ENCODE results near the gene PRKCA.

The PRKCA gene

DNA sequence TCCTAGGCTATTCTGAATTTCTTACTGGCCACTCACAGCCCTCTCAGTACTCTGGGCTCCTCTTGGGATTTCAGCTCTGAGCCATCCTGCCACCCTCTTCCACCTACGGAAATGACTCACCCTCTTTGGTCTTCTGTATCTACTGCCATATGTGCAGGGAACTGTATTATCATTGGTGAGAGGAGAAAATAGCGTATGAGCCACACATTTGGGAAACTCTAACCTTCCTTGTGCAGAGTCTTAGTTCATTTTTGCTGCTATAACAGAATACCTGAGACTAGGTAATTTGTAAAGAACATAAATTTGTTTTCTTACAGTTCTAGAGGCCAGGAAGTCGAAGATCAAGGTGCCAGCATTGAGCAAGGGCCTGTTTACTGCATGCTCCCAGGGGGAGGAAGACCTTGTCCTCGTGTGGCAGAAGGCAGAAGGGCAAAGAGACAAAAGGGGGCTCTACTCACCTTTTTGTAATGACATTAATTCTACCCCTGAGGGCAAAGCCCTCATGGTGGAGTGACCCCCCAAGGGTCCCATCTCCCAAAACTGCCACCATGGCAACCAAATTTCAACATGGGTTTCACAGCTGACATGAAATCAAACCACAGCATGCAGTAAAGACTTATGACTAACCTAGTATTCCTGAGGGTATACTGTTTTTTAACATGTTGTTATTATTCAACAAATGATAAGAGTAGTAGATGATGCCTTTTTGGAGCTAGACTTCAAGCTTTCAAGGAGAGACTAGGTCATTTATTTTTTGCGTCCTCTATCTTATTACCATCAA is 191.8 kb downstream of the PRKCA start:
- peak; percentile 73 for DNase-seq

DNA sequence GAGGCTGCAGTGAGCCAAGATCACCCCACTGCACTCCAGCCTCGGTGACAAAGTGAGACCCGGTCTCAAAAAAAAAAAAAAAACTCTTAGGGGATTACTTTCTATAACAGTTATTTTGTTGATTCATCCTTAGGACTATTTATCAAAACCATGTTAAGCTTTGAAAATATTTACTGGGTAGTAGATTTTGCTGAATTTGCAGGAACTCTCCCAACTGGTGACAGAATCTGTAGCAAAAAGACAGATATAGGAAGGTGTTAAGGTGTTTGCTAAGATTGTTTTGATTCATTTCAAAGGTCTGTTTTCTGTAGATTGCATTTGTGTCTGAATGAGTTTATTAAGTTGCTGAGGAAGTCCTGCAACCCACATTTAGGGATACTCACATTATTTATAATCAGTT is 192.6 kb downstream of the PRKCA start:
- no peak for DNase-seq

DNA sequence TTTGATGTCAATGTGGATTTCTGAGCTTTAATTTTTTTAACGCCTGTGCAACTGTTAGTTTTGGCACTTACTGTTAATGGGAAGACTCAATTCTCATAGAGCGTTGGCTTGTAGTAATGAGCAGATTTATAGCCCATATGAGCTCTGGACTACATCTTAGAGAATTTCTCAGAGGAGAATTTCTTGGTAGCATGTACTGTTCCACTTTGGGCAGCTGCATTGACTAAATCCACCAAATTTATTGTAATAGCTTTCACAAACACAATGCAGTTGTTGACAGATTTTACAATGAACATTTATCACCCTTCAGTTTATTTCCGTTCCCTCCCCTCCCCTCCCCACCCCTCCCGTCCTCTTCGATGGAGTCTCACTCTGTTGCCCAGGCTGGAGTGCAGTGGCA is 193.9 kb downstream of the PRKCA start:
- no peak for DNase-seq

DNA sequence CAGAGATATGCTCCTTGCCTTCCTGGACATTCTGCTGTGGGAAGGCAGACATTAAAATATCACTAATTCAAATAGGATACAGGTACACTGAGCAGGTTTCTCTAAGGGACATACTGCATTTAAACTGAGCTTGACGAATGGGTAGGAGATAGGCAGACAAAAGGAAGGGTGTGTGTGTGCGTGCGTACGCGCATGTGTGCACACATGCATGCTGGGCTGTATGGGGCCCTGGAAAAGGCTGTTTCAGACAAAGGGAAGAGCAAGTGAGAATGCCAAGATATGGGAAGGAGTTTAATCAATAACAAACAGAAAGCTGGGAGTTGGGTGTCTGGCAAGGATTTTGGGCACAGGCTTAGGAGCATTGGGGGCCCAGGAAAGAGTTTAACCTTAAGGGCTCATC is 196.2 kb downstream of the PRKCA start:
- DNase-seq: no peak

DNA sequence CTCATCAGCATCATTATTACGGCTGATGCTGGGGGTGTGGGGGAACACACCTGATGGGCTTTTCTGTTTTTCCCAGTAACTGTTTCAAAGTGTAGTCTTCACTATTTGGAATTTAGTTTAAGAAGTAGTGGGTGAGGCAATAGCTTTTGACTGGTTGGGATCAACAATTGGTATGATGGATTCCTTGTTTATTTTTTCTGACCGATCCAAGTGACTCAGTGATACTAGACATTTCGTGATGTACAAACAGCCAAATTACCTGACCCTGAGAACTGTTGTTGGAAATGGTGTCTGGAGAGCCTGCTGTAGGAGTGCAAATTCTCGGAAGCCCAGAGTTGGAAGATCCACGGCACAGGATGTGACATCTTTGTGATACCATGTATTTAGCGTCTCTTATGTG is 204.2 kb downstream of the PRKCA start:
- DNase-seq: no peak

DNA sequence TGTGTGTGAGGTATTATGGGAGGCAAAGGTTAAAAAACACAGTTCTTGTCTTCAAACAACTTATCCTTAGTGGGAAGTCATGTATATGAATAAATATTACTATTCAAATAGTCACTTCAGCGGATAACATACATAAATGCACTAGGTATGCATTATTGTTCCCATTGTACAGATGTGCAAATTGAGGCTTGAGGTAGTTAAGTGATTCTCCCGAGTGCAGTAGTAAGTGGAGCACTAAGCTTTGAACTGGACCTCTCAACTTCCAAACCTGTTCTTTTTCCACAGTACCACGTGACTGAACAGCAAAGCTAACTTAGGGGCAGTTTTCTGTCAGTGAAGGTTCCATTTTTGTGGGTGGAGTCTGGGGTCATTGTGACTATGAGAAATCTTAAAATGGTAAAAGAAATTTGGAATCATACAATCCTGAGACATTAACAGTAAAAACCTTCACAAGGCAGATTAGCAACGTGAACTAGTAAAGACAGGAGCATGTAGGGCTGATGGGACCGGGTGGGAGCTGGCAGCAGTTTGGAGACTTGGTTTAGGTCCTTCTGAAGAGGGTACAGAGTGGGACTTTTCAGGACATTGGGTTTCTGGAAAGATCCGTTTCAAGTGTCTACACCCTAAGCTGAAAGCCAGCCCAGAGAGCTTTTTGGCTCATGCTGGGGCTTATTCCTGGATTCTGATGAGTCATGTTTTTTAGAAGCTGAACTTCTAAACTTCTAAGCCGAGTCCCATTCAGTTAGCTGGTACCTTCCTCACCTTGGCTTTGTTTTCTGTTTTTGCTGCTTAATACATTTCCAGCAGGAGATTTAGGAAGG is 204.9 kb downstream of the PRKCA start:
- DNase-seq: no peak

DNA sequence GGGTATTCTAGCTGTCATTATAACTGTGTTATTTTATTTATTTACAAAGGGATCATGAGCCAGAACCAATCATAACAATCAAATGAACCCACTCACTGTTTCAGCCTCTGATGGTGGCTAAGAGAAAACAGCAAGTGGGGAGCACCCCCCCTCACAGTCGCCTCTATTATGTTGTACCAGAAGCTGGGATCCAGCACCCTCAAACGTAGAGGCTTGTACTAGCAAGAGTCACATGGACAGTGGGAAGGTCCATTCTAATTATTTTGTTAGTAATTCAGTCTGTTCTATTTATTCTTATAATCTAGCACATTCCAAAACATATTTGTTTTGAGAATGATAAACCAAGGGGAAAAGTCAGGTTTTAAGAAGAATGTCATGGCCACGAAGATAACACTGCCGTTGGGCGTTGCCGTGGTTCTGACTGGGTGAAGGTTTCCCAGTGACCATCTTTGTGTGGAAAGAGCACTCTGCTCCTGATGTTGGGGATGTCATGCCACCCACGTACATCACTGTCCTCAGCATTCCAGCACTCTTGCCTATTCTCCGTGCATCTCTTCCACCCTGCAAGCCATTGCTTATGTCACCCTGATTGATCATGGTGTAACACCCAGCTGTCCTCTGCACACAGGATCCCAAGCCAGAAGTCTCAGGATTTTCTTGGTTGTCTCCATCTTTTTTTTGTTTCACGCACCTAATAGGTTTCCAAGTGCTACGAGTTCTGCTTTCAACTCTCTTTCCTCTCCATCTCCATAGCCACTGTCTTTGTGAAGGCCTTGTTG is 205.8 kb downstream of the PRKCA start:
- no peak for DNase-seq

DNA sequence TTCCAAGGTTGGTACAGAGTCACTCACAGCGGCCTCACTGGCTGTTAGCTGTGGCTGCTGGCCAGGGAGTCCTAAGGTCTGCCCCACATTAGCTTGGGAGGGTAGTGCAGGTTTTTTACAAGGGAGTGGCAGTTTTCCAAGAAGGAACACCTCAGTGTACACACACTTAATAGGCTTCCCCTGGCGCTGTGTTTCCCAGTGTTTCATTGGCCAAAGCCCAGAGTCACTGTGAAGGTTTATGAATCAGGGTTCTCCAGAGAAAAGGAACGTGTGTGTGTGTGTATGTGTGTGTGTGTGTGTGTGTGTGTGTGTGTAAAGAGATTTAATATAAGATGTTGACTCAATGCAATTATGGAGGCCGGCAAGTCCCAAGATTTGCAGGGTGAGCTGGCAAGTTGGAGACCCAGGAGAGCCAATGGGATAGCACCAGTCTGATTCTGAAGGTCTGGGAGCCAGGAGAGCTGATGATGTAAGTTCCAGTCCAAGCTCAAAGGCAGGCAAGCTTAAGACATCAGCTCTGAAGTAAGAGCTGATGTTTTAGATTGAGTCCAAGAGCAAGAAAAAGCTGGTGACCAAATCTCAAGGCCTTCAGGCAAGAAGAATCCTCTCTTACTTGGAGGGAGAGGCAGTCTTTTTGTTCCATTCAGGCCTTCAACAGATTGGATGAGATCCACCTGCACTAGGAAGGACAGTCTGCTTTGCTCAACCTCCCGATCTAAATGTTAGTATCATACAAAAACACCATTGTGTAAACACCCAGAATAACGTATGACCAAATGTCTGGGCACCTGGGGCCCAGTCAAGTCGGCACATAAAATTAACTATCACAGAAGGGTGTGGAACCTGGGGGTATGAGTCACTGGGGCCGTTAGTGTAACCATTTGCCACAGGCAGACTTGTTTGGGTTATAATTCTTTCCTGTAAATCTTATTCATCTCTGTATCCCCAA is 206.8 kb downstream of the PRKCA start:
- DNase-seq: no peak

DNA sequence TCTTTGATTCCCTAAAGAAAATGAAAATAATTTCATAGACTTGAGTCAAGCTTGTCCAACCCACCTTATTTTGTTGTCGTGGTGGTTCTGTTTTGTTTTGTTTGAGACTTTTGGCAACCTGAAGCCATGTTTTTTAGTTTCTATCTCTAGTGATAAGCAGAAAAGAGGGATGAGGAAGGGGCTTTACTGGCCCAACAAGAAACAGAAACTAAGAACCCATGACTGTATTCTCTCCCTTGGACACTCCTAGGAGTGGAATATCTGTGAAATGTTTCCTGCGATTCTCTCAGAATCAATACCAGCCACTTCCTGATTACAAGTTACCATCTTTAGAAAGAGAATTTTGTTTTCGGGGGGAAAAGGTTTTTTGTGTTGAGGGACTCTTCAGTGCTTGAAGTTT is 207.5 kb downstream of the PRKCA start:
- DNase-seq: no peak

DNA sequence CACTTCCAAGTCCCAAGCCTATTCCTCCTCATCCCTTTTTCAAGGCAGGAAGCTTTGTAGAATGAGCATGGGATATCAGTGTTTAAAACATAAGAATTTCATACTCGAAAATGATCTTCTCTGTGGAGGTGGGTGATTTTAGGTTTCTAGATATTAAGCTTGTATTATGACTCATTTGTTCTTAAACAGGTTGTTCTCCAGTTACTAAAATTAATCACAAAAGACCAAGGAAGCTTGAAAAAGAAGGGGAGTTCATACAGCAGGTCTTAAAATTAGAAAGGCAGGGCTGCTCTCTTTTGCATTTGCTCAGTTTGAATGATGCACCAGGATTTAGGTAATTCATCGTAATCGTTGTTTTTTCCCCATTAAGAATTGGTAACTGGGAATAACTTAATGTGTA is 208.7 kb downstream of the PRKCA start:
- no peak for DNase-seq

DNA sequence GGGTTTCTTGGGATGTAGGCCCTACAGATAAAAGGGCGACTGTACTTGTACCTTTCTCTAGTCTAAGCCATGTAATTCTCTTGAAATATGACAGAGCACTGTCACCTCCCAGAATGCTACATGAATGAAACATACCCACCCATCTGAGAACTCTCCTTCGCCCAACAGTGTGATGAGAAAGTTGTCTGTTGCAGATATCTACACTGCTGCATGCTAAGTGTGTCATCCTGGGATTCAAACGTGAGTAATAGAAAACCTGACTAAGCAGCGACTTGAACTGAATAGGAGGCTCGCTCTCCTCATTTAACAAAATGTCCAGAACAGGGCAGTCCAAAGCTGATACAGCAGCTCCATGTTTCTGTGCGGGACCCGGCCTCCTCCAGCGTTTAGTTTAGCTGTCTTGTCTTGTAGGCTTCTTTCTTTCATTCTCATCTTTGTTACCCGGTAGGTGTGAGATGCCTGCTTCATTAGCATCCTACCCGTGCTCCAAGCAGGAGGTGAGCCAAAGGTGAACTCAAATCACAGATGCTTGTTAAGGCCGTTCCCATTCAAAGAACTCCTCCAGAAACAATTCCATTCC is 211.9 kb downstream of the PRKCA start:
- DNase-seq: no peak

DNA sequence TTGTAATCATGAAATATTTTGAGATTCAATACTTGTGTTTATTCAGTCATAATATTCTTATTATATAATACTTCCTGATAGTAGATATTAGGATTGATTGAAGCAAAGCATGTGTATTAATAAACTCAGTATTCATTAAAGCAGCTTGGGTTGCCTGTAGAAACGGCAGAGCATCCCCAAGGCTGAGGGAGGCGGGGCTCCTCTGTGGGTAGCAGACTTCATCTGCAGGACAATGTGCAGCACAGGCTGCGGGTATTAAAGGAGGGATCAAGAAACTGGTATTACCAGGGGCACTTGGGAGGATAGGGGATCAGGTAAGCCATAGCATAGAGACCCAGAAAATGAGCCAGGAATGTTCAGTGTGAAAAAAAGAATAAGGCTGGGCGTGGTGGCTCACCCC is 213.6 kb downstream of the PRKCA start:
- DNase-seq: no peak

DNA sequence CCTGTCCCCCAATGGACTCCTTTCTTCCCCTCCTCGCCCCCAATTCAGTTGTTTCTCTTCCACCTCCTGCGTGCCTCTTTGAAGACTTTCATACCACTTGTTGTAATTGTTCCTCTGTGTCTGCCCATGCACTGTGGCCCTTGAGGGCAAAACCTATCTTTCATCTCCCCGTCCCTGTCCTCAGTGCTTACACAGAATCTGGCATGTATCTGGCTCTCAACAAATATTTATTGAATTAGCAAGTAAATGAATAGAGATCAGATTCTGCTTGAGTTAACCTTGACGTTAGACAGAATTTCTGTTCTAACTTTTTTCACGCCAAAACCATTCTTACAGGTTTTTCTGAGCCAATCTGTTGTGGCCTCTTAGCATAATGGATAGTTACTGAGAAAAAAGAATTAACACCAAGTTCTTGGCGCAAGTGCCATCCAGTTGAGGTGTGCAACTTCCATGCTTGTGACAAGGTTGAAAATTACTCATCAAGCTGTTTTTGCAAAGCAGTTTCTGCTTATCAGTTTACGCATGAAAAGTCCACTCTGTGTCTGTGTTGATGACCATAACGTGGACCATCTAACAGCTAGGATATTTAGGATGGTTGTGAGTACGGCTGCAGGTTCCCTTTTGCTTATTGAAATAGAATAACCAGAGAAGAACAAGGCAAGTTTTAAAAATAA is 215.1 kb downstream of the PRKCA start:
- DNase-seq: no peak

DNA sequence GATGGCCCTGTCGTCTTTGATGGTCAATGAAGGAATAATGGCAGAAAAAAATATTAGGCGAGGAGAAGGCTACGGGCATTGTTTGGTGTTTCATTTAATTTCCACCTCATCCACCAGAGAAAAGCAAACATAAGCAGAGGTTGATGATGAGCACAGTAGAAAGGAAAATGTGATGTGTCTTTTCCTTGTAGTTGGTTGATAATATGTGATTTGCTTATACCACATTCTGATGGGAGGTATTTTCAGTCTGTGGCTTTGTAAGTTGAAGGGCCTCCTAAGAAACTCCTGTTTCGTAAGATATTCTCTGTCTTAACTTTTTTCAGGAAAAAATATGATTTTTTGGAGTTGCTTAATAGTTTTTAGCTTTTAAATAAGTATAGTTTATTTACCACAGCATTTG is 215.7 kb downstream of the PRKCA start:
- no peak for DNase-seq

DNA sequence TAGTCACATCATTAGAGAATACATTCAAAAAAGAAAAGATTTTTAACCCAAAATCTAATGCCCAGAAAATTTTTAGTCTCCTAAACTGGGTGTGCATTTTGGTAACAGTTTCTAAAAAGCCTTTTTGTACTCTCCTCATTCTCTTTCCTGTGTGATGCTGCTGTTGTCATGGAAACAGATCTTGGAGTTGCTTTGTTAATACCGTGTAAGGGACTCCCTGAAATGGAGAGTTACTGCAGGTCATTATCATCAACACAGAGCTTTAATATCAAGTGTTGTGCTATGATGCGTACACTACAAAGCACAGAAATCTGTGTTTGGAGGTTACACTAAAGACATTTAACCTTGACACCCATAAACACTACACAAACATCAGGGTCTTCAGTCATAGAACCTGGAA is 216.3 kb downstream of the PRKCA start:
- no peak for DNase-seq

DNA sequence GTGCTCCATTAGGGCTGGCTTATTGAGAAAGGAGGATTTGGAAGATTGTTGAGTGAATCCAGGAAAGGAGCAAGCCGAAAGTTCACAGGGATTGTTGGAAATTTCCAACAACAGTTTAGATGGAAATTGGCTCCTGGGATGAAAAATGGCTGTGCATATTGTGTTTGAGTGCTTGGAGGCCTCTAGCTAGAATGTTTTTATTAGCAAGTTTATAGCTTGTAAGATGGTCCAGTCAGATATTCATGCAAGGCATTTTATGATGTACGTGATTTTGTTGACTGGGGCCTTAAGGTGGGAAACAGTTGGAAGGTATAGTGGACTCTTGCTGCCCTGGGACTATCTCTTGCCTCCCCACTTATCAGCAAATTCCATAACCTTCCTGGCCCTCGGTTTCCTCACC is 216.7 kb downstream of the PRKCA start:
- DNase-seq: no peak

DNA sequence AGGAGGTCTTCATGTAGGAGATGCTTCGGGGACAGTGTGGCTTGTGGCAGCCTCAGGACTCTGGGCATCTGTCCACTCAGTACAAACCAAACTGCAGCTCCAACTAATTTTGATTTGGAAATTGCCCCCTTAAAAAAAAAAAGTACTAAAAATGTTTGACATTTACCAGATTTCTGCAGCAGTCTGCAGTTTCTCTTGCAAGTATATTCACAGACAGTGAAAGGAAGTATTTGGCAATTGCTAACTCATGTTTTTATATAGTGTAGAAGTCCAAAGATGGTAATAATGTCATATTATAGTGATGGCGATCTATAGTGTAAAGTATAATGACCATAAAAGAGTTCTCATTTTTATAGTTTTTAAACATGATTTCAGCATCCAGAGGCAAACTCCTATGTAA is 218.6 kb downstream of the PRKCA start:
- peak; percentile 21 for DNase-seq

DNA sequence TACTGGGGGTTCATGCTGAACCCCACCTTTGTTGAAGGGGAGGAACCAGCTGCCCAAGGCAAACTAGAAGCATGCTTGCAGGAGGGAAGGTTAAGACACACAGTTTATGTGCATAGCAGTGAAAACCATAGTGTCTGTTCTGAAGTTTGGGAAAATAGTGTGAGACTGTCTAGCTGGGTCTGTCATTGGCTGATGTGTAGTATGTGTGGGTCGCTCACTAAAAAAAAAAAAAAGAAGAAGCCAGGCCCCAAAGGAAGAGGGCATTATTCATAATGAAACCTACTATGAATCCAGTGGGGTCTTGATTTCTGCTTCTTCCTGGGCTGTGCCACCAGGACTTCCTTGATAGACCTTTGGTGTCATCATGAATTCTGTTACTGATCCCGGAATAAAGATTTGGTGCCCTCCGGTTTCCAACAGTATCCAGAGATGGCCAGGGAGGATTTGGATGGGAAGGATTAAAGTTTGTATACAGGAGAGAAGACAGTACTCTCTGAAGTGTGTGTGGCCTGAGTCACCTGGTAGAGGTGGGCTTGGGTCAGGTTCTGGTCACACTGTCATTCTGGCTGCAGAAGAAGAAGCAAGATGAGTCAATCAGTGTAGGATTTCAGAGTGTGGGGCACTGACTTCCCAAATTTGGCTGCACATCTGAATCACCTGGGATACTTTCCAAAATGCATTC is 220.3 kb downstream of the PRKCA start:
- DNase-seq: no peak

DNA sequence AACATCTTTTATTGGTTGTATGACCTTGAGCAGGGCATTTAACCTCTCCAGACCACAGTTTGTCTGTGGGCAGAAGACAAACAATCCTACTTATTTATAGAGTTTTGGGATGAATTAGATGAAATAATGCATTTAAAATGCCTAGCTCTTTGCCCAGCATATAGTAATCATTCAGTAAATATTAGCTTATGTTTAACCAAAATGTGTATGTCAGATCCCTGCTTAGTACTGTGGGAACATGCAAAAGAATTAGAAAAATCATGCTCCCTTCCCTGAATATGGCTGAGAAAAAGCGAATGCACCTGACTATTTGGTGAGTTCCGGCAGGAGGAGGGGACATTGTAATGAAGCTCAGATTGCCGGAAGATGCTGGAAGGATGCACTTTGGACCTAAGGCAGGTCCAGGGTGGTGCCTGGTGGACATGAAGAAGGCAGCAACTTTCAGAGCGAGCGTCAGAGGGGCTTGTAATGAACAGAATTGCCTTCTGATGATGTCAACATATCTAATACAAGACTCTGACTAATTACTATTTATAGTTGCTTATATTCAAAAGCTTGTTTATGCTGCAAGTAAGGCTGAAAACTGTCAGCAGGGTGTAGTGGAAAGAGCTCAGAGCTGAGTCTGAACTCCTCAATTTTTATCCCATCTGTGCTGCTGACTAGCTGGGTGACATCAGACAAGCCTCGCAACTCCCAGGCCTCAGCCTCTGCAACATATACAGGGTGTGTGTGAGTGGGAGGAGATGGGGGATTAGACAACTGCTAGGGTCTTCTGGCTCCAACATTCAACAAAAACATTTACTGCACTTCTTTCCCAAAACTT is 221.2 kb downstream of the PRKCA start:
- DNase-seq: no peak

DNA sequence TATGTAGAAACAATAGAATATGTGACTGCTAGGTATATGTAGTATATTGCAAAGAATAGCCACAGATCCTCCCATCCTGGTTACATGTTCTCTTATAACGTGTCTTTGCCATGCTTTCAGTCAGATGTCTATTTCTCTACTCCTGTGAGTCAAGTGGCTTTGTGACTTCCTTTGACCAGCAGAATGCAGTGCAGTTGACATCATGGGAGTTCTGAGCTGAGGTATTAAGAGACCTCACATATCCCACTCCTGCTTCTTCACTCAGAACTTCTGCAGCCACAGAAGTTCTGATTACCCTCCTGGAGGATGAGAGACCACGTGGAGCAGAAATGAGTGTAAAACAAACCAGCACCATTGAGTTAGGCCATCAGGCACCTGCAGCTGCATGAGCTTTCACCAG is 222.5 kb downstream of the PRKCA start:
- DNase-seq: no peak
